SIG-M5 treated with dmso at 0.1 percent for 504 hours (cell line): Measurements from ENCODE around the gene YRDC.
"Not testable (repeated sequence)": the region's sequence is repeated elsewhere in the genome, so short reads cannot be mapped to it uniquely, and the experiment has no call there.

Experiments
- DNase-seq: peaks from one replicate; lab custom pipeline; 2025; ENCODE audit not compliant: unreplicated experiment; lab: John Stamatoyannopoulos, UW

YRDC gene

DNA sequence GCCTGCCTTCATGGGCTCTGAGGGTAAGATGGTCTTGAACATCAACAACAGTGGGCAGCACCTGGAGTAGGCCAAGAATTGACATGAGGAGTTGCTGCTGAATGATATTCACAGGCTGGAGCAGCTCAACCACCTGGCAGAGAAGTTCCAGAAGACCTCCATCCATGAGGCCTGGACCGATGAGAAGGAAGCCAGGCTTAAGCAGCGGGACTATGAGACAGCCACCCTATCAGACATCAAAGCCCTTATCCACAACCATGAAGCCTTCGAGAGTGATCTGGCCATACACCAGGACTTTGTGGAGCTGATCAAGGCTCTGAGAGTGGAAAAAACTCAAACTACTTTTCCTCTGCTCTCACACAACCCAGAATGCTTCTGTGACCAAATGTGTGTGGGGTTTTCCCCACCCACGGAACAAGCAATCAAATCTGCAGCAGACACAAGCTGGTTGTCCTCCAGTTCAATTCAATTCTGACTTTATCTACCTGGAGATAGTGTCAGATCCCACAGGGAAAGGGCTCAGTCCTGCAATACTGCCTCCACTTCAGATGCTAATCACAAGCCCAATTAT, 31.0 kb downstream of the YRDC start:
- no peak for DNase-seq

DNA sequence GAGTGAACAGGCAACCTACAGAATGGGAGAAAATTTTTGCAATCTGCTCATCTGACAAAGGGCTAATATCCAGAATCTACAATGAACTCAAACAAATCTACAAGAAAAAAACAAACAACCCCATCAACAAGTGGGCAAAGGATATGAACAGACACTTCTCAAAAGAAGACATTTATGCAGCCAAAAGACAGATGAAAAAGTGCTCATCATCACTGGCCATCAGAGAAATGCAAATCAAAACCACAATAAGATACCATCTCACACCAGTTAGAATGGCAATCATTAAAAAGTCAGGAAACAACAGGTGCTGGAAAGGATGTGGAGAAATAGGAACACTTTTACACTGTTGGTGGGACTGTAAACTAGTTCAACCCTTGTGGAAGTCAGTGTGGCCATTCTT, 36.6 kb downstream of the YRDC start:
- DNase-seq: not testable (repeated sequence)

DNA sequence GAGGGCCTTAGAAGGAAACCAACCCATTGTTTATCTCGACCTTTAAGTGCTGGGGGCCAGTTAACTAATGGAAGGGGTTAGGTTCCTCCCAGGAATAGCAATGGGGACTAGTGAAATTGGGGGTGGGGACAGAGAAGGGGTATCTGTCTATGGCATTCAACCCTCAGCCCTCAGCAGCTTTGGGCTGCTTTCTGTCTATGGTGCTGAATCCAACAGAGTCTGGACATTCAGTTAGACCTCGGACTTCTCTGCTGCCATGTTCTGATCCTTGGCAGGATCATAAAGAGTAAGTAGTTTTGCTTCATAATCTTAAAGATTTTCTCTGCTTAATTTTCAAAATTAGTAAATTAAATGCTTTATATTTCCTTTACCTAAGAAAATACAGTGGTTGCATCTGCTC, 40.5 kb downstream of the YRDC start:
- DNase-seq: no peak

DNA sequence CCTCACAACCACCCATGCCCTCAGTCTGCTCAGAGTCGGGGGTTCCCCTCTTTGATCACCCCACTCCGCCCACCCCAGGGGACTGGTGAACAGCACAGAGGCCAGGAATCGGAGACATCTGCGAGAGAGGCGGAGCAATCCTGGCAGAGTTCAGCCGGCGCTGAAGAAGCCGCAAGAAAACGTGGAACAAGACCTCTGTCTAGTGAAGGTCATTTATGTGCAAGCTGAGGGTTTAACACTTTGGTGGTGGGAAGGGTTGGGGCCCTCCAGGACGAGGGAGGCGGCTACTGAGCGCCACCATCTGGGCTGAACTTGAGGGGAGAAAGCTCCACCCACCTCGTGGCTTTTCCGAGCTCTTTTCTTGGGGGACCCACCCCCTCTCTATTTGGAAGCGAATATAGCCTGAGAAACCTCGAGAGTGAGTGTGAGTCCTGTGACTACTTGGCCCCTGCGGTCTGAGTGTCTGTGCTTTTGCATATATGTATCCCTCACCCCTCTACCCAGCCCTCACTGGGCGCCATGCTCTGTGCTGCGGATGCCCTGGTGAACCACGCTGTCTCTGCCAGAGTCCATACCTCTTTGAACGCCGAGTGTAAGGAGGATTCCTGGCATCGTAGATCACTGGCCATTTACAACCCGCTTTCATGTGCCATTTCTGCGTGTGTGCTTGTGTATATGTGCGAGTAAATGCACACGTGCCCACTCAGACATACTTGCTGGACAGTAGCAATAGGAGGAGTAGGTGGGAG, 41.9 kb downstream of the YRDC start:
- DNase-seq: no peak

DNA sequence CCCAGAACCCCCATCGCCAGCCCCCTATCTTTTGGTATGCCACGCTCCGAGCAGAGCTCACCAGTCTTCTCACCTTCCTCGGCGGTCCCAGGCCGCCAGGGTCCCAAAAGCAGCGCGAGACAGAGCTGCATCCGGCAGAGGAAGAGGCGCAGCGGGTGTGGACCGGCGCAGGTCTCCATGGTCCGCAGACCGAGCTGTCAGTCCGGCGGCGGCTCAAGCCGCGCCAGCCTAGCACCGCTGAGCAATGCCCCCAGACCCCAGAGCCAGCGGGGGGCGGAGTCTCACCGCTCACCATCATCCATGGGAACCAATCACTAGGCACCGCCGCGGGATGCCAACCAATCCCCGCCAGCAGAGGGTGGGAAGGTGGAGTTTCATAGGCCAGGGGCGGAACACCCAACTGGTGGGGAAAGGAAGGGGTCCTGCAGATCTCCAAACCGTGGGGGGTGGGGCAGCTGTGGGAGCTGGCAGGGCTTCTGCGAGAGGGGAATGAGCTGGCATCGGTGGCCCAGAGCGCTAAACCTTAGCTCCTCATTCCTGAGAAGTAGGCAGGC, 43.0 kb downstream of the YRDC start, which contains the start of gene EPHA10:
TSS of gene EPHA10 (minus strand) at position 233 of the 554 bp plus-strand sequence. CDS start at position 179, 54 bp downstream.
- DNase-seq: no peak

DNA sequence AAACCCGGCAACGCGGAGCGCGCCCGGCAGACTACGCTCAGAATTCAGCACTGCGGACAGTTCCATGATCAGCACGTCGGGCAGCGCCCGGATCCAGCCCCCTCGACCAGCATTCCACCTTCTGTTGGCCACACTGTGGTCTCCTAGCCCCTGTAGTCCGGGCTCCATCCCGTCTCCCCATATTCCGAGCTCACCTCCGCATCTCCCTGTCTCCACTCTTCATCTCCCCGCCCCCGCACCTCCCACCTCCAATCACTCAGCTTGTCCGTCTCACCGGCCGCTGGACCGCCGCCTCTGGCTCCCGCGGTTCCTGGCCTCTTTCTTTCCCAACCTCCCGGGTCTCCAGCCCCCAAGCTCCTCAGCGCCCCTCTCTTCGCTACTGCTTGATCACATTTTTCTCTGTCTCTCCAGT, 43.6 kb downstream of the YRDC start:
- DNase-seq: no peak

DNA sequence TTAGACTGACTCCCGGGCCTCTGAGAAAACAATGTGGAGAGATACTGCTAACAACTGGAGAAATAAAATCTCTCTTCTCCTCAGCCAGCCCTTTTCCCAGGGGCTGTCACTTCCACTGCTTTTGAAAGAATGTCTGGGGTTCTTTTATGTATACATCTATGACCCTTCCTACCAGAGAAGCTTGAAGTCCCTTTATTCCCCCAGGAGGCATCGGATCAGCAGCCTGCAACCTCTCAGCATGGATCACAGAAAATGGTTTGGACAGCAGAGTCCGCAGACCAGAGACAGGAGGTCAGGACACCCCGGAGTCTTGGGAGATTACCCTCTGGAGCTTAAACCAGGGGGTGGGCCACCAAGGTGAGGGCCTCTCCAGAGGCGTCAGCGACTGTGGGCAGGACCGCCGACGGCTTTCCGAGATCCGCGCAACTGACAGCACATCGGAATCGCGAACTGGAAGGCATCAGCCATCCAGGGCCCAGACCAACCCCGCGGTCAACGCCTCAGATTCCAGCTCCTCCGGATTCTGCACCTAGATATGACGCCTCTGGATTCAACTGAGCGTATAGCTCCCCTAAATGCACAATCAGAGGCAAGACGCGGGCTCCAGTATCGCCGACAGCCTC, 44.1 kb downstream of the YRDC start:
- no peak for DNase-seq

DNA sequence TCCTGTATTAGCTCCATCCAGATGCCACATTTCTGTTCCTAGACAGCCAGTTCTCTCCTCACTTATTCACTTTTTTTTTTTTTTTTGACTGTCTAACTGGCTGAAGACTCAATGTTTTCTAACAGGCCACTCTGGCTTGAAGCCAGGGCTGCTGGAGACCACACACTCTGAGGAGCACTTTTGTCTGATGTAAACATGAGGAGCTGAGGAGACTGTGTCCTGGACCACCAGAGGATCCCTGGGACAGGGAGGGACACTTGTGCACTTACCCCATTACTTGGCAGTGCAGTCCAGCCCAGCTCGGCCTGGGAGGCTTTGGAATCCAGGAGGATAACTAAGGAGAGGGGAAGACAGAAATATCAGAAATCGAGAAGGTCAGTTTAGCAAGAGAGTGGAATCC, 45.5 kb downstream of the YRDC start:
- DNase-seq: no peak

DNA sequence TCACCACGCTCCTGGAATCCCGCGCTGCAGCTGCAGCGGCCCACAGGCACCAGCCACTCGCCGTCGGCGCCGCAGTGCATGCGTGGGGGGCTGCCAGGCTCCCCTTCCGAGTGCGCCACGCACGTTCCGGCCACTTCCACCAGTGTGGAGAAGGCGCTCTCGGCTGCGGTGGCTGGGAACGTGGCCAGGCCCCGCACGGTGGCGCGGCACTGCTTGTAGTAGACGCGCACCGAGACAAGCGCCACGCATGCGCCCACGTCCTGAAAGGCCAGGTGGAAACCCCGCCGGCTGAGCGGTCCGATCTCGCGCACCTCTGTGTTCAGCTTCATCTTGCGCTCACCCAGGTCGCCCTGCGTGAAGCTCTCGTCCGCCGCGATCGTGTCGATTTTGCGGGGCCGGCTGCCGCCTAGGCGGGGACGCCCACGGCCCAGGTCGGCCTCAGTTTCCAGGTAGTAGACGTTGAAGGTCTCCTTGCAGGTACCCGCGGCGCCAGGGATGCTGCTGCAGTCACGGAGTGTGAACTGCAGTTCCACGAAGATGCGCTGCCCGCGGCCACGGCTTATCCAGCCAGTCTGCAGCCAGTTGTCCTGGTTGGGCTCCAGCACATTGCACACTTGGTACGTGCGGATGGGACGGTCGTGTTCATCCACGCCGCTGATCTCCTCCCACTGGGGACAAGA, 46.5 kb downstream of the YRDC start:
- DNase-seq: no peak

DNA sequence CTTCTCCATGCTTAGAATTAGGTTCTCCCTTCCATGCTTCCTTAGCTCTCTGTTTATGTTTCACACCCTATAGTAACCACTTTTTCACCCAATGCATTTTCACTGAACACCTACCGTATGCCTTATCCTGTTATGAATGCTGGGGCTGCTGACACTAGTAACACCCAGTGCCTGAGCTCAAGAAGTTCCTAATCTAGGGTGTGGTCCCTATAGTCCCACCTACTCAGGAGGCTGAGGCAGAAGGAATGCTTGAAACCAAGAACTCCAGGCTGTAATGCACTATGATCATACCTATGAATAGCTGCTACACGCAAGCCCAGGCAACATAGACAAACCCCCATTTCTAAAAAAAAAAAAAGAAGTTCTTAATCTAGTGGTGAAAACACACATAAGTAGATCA, 48.6 kb downstream of the YRDC start:
- no peak for DNase-seq

DNA sequence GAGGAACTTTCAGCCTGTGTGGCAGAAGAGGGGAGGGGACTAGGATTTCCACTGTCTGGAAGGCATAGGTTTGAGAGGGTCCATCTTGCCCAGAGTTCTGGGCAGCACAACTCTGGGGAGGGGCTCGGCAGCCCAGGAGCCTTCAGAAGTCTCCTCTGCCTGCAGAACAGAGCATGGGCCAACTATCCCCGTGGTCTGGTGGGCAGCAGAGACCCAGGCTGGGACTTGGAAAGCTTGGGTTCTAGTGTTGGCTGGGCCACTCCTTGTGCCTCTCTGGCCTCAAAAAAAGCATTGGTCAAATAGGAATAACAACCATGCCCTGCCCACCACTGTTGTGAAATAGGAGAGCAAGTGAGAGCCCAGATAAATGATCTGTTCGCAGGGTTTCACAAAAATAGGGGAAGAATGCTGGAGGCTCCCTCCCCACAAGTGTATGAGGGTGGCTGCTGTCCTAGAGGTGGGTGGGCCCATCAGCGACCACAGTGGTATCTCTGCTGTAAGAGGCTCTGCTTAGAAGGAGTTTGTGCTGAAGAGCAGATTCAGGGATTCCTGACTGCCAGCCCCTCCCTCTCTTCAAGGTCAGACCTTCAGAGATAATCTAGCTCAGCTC, 52.0 kb downstream of the YRDC start:
- no peak for DNase-seq

DNA sequence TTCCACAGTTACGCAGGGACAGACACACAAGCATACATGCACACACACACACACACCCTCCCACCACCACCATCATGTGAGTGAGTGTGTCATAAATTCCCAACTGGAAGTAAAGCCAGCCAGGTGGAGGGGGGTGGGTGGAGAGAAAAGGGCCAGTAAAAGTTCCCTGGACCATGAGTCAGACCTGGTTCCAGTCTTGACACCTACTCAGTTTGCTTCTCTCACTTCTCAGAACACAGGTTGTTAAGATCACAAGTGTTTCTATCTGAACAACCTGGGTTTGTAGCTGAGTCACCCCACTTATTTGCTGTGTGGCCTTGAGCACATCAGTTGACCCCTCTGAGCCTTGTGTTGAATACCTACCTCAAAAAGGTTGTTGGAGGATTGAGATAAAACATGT, 52.7 kb downstream of the YRDC start:
- no peak for DNase-seq

DNA sequence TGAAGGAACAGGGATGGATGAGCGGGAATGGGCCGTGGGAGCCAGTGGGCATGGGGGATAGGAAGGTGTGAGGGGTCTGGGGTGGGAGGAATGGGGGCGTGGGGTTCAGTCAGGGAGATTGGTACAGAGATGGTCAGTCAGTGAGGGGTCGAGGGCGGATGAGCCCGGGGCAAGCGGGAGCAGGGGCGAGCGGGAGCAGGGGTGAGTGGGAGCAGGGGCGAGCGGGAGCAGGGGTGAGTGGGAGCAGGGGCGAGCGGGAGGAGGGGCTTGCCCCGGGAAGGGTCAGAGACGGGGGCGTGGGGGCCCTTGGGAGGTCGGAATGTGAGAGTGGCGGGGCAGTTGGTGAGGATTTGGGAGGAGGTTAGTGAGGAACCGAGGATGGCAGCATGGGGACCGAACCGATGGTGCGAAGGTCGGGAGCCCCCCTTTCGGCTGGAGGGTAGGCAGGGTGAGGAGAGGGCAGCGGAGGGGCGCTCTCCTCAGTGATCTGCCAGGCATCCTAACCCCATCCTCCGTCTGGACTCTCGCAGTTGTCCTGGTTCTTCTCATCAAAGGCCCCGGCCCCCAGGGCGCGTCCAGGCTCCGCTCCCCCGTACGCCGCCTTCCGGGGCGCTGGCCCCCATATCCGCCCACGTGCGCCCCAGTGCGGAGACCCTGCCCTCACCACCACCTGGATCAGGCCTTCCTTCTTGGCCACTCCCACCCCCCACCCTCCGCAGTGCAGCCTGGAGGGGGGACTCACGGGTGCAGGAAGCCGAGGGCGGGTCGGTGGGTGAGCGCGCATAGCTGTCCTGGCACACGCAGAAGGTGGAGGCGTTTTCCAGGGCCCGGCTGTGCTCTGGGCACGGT, 54.3 kb downstream of the YRDC start:
- no peak for DNase-seq
